Stimulated activated CD8-positive, alpha-beta memory T cell treated with anti-CD3 and anti-CD28 coated beads, Interleukin-15, amount 100 ng/mL, for 1 hour (primary cell): Measurements from ENCODE around the gene SPINT3.

Source experiments
- DNase-seq: peaks from one replicate; pipeline ENCODE4 v3.0.0-alpha.2; 2020; ENCODE audit warnings: low read depth

SPINT3 gene, protein sequence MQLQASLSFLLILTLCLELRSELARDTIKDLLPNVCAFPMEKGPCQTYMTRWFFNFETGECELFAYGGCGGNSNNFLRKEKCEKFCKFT

GRCh38 chr20:45515147-45515913 lies at the start of gene SPINT3:
SPINT3 (minus strand) TSS chr20:45515622; CDS start chr20:45515608, 14 bp downstream.
- DNase-seq: no peak

- no peak for DNase-seq
These were observed 49.4 kb upstream of the SPINT3 start for GRCh38 chr20:45564760-45565276.

GRCh38 chr20:45555198-45555597 lies 39.8 kb upstream of the SPINT3 start:
- DNase-seq: no peak

GRCh38 chr20:45552456-45552855 lies 37.0 kb upstream of the SPINT3 start:
- DNase-seq: no peak

GRCh38 chr20:45550765-45551164 lies 35.3 kb upstream of the SPINT3 start:
- DNase-seq: no peak

DNA sequence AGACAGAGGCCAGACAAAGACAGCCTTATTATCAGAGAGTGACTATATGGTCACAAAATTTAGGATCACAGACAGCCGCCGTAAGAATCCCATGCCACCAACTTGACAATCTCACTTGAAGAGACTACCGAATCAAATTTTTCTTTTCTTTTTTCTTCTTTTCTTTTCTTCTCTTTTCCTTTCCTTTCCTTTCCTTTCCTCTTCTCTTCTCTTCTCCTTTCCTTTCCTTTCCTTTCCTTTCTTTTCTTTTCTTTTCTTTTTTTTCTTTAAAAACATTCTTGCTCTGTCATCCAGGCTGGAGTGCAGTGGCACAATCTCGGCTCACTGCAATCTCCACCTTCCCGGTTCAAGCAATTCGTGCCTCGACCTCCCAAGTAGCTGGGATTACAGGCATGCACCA lies 33.0 kb upstream of the SPINT3 start:
- no peak for DNase-seq

DNA sequence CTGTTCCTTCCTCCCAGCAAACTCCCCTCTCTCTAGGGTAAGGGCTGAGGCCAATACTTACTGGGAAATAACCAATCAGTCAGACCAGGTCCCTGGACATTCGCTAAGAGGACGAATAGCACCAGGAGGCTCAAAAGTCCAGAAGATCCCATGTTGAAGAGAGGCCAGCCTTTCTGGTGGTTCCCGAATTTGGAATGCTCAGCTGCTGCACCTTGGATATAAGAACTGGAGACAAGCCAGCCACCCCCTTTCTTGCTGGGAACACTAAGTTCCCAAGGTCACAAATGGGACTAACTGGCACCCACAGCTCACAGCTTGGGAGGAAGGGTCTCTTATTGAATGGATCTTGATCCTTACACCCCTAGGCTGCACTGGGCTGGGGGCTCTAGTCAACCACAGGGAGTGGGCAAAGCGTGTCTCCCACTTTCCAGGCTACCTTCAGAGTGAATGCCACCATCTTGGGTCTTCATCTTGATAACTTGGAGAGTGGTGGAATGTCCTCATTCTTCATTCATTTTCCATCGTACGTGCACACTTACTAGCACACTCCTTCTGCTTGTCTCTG lies 31.9 kb upstream of the SPINT3 start, which contains the start of gene EPPIN:
Gene EPPIN (minus strand): TSS at position 196 of the 565 bp plus-strand sequence. CDS start 44 bp downstream, at position 152.
- DNase-seq: no peak

- no peak for DNase-seq
These were observed 30.5 kb upstream of the SPINT3 start for GRCh38 chr20:45545754-45546453.

GRCh38 chr20:45545351-45545750 lies 29.9 kb upstream of the SPINT3 start:
- DNase-seq: no peak

DNA sequence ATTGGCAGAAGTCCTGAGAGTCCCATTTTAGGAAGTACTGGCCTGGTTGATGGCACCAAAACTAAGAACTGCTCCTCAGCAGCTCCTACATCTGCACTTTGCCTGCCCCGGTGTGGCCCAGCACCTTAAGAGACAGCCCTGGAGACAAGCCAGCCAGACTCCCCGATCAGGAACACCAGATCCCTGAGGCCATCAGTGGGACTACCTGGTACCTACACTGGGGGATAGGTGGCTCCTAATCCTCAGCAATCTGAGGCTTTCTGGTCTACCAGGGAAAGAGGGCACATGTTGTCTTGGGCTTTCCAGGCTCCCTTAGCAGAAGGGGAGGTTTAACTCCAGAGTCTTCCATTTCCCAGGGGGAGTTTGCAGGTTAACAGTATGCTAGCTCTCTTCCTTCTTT lies 24.0 kb upstream of the SPINT3 start, which contains the start of gene WFDC6:
Gene WFDC6 (minus strand): TSS at position 101 of the 400 bp plus-strand sequence. CDS start 75 bp downstream, at position 26.
- DNase-seq: no peak

DNA sequence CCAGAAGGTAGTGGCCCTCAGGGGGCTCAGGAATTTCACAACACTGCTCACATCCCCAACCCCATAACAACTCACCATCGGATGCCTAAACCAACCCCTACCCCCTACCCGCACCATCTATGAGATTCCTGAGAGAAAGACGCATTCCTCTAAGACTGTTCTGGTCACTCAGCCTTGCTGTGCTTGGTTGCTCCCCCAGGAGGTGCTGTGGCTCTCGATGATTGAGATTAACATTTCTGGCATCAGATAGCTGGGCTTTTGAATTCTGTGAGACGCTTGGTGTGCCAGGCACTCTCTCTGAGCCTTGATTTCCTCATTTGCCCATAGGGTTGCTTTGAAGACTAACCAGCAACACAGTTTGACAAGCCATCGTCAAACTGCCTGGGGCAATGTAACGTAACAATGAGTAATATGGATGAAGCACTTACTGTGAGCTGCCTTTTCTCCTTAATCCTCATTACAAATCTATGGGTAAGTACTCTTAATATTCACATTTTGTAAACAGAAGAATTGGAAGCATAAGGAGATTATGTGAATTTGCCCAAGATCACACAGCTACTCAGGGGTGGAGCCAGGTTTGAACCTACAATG lies 22.9 kb upstream of the SPINT3 start:
- no peak for DNase-seq

DNA sequence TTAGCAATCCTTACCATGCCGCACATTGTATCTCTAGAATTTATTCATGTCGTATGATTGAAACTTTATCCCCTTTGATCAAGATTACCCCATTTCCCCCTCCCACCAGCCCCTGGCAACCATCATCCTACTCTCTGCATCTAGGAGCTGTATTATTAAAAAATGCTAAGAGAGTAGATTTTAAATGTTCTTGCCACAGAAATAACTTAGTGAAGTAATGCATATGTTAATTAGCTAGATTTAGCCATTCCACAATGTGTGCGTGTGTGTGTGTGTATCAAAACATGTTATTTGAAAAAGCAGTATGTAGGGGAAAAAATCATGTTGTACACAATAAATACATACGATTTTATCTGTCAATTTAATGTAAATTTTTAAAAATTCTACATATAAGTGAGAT lies 11.9 kb upstream of the SPINT3 start:
- DNase-seq: no peak

DNA sequence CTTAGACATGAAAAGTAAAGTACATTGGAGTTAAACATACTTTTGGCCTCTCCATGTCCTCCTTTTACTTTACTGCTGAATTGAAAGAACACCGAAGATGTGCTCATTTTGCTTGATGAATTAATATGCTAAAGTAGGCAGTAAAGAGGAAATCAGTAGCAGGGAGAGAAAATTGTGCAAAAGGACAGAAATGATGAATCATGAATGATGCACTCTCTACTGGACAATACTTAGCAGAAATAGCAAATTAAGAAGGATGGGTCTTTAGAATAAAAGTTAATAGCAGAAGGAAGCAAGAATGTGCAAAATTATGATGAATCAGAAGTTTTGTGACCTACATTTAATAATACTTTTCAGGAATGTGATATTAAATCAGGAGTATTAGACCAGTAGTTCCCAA lies 8.4 kb upstream of the SPINT3 start:
- DNase-seq: no peak

- DNase-seq: no peak
These were observed 2.9 kb upstream of the SPINT3 start for GRCh38 chr20:45518282-45518681.

DNA sequence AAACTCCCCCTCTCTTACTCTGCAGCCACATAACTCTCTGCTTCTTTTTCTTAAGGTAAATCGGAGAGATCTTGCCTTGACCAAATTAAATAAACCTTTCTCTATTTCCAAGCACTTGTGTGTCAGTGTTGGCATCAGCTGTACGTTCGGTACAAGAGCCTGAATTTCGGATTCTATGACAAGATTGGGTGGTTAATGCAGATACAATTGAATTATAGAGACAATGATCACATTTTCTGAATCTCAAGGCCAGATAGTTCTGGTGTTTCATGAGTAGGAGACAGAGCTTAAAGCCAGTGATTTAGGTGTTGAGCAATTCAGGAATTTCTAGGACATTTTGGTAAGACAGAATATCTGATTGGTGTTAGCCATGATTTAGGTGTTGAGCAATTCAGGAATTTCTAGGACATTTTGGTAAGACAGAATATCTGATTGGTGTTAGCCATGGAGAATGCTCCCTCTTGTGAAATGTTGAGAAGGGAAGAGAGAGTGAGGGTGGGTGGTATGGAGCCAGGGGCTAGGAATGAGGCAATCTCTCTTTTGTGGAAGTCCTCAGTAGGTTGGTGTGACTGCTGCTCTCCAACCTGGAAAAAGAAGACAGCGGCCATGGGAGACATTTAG lies 5.1 kb downstream of the SPINT3 start:
- DNase-seq: no peak

DNA sequence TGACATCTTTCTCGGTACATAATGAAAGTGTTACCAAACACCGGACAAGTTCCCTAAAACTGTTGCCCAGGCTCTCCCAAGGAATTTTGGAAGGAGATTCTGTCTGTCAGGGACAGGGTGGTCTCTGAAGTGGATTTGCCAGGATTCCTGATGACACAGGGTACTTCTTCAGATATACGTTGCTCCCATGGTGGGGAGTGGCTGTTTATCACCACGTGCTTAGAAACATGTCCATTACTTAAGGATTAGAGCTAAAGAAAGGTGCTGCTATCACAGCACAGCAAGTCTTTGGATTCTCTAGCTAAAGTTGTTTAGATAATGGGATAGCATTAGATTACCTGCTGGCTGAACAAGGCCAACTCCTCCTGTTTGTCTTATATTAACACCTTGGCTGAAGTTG lies 6.3 kb downstream of the SPINT3 start:
- no peak for DNase-seq

DNA sequence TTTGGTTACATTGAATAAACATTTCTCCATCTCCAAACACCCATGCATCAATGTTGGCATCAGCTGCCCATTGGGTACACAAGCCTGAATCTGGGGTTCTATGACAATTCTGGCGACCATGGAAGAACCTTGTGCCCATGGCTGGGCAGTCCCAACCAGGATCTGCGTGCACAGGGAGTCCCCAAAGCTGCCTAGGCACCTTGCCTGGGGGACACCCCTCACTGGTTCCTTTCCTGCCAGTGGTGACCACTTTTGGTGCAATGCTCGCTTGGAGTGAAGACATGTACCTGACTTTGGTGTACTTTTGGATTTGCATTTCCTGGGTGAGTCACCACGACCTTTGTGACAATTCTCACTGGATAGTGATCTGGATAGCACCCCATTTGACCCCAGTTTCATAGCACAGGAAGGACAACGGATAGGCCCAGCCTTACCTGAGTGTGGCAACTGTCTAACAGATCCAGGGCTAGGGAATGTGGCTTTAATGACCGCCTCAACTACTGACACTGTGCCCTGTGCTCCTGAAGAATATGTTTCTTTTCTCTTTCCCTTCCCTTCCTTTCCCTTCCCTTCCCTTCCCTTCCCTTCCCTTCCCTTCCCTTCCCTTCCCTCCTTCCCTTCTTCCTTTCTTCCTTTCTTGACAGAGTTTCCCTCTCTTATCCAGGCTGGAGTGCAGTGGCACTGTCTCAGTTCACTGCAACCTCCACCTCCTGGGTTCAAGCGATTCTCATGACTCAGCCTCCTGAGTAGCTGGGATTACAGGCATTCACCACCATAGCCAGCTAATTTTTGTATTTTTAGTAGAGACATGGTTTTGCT lies 7.1 kb downstream of the SPINT3 start:
- no peak for DNase-seq

DNA sequence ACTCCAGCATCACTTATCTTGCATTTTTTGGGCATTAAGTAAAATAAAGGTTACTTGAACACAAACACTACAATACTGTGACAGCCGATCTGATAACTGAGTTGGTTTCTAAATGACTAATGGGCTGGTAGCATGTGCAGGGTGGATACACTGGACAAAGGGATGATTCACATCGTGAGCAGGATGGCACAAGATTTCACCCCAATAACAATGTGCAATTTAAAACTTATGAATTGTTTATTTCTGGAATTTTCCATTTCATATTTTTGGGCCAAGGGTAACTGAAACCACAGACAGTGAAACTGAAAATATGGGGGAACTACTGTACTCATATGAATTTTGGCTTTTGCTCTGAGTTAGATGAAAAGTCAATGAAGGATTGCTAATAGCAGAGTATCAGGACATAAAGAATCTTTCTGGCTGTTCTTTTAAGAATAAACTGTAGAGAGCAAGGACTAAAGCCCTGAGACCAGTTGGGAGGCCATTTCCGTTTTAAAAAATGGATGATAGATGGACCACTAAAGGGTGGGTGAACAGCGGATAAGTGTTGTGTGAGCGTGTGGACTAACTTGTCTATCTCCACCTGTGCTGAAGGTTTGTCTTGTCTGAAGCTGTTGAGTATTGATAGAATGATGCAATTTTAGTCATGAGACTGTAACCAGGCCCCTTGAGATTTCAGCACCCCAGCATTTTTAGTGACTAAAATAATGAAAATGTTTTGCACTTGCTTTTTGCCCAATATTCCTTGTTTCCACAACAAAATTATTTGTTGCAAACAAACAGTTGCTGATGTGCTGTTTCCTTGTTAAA lies 8.2 kb downstream of the SPINT3 start:
- DNase-seq: no peak

- no peak for DNase-seq
These were observed 9.0 kb downstream of the SPINT3 start for GRCh38 chr20:45506398-45506797.

GRCh38 chr20:45503403-45503802 lies 12.0 kb downstream of the SPINT3 start:
- no peak for DNase-seq
